HCT116 (cell line): ENCODE results near the gene FCER2.

Experiments used
- EZH2 ChIP-seq: fragments of 200-600 bp; sonication (generic); IDR thresholded peaks from 2 replicates; pipeline ENCODE4 v1.6.1; 2017; ENCODE audit warnings: antibody characterized with exemption, mixed run types
- POLR2A ChIP-seq: IDR thresholded peaks from 2 replicates; pipeline ENCODE4 v1.7.0; 2011; ENCODE audit warnings: borderline replicate concordance; ENCODE audit not compliant: insufficient read depth, insufficient read length; ENCODE audit errors: extremely low read depth
- SIN3A ChIP-seq: IDR thresholded peaks from 2 replicates; pipeline ENCODE4 v1.6.1; 2012; ENCODE audit warnings: low read depth
- SP1 ChIP-seq: IDR thresholded peaks from 2 replicates; pipeline ENCODE4 v1.6.1; 2012; ENCODE audit warnings: low read depth
- TF ChIP-seq, protein P1 (sequence below), 3 experiments: fragments of 200-600 bp in 1 of 3; sonication (generic) in 1 of 3; IDR thresholded peaks in 2 of 3; conservative IDR thresholded peaks in 1 of 3; 2 replicates each; pipeline ENCODE4 v1.5.1; 2012 to 2017; ENCODE audit warnings: low read depth in 2 of 3, low read length in 2 of 3, antibody characterized with exemption in 1 of 3, borderline replicate concordance in 1 of 3, control low read depth in 1 of 3, mild to moderate bottlenecking in 1 of 3, mixed read lengths in 1 of 3, mixed run types in 1 of 3, moderate library complexity in 1 of 3; ENCODE audit not compliant: insufficient read depth in 1 of 3
- TF ChIP-seq, protein P2 (sequence below): IDR thresholded peaks from 2 replicates; pipeline ENCODE4 v1.6.1; 2012

DNA sequence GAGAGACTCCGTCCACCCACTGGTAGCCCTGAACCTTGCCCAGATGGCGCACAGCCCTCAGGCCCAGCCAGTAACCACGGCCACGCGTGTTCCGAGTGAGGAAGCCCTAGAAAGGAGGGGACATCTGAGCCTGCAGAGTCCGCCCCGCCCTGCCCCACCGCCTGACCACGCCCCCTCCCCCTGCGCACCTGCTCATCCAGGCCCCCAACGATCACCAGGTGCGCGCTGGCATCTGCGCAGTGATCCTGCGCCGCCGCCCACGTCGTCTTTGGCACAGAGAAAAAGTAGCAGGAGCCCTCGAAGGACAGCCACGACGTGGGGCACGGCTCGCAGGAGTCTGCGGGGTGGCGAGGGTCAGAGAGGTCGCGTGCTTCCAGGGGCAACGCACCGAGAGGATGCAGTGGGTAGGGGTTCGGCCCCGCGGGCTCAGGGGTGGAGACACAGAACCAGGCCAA lies 27.9 kb upstream of the FCER2 start:
- TF ChIP-seq SP1 = no peak
- TF ChIP-seq SIN3A = no peak
- no peak for TF ChIP-seq POLR2A
- TF ChIP-seq, protein P1, sequence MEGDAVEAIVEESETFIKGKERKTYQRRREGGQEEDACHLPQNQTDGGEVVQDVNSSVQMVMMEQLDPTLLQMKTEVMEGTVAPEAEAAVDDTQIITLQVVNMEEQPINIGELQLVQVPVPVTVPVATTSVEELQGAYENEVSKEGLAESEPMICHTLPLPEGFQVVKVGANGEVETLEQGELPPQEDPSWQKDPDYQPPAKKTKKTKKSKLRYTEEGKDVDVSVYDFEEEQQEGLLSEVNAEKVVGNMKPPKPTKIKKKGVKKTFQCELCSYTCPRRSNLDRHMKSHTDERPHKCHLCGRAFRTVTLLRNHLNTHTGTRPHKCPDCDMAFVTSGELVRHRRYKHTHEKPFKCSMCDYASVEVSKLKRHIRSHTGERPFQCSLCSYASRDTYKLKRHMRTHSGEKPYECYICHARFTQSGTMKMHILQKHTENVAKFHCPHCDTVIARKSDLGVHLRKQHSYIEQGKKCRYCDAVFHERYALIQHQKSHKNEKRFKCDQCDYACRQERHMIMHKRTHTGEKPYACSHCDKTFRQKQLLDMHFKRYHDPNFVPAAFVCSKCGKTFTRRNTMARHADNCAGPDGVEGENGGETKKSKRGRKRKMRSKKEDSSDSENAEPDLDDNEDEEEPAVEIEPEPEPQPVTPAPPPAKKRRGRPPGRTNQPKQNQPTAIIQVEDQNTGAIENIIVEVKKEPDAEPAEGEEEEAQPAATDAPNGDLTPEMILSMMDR (IDR thresholded peaks at IDR 0.05 in 2 of 3, conservative IDR thresholded peaks at IDR 0.05 in 1 of 3; ENCODE audit: borderline replicate concordance in 1 of 3, insufficient read depth in 1 of 3, low read depth in 2 of 3, low read length in 2 of 3) = no peak
- TF ChIP-seq EZH2 = no peak
- TF ChIP-seq, protein P2, sequence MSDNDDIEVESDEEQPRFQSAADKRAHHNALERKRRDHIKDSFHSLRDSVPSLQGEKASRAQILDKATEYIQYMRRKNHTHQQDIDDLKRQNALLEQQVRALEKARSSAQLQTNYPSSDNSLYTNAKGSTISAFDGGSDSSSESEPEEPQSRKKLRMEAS = no peak
